NCI-H128 (cell line): ENCODE results near the gene GTPBP10.

ENCODE experiments used
- DNase-seq: peaks from one replicate; lab custom pipeline; 2025; ENCODE audit not compliant: unreplicated experiment; lab: John Stamatoyannopoulos, UW

GTPBP10 gene

GRCh38 chr7:90430614-90431460 is 84.3 kb downstream of the GTPBP10 start:
- DNase-seq = no peak

DNA sequence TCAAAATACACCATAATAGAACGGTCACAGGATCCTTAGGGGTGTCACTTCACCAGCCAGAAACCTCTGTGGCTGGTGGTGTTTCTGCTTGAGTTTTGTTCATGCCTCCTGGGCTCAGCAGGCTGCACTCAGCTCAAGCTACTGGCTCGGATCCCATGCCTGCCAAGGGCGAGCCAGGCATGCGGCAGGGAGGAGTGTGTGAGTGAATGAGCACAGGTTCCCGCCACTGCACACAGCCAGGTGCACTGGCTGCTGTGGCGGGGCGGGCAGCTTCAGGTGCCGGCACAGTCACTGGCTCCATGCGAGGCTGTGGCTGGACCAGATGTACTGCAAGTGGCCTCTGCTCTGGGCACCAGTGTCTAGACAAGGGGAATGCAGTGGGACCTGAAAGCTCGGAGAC is 86.2 kb downstream of the GTPBP10 start:
- DNase-seq = no peak

- no peak for DNase-seq
Measured at GRCh38 chr7:90433221-90433620, 86.7 kb downstream of the GTPBP10 start.
